Measurements from ENCODE around the gene GUCY2C.

The GUCY2C gene

GRCh38 chr12:14681625-14682024, 14.8 kb downstream of the GUCY2C start:
- DNase-seq (ENCODE audit: low read depth in 2 of 2) = no peak

- no peak for DNase-seq (ENCODE audit: low read depth in 2 of 2)
Measured at GRCh38 chr12:14681190-14681589, 15.2 kb downstream of the GUCY2C start.

- DNase-seq (ENCODE audit: low read depth in 2 of 2) = no peak
Measured at GRCh38 chr12:14678547-14679150, 17.8 kb downstream of the GUCY2C start.

- no peak for DNase-seq (ENCODE audit: low read depth in 2 of 2)
Measured at GRCh38 chr12:14668591-14668990, 27.8 kb downstream of the GUCY2C start.

DNA sequence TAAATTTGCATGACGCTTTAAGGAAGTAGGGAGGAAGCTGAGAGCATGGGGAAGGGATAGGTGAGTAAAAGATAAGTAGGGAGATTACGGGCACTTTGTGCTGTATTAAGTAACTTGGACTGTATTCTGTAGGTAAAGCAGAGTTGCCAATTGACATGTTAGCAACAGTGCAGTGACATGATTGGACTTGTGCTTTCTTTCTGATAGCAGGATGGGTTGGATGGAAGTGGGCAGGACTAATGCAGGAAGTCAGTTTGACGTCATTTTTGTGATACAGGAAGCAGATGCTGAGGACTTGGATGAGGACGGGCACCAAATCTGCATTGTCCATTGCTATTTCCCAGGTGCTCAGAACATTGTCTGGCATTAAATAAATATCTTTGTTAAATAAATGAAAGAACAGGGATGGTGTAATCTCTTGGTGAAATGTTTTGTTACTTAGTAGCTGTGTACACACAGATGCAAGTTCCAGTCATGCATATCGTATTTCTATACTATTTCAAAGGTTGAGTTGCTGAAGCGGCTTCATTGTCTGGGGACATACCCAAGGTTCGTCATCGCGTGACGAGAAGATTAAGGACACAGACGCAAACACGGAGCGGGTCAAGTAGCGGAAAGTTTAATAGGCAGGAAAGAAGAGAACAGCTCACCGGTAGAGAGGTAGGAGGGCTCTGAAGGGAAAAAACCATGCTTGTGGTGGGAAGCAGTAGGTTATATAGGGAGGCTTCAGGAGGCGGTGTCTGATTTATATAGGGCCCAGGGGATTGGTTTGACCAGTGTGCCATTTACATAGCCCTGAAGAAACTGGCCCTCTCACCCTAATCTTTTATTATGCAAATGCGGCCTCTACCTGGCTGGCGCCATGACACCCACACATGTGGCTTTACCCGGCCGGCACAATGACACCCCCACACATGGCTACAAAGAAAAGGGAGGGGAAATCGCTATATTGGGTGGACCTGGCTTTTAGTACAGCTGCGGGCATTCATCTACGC, 30.7 kb downstream of the GUCY2C start:
- DNase-seq (ENCODE audit: low read depth in 2 of 2) = no peak

GRCh38 chr12:14664434-14665023, 31.9 kb downstream of the GUCY2C start:
- no peak for DNase-seq (ENCODE audit: low read depth in 2 of 2)

DNA sequence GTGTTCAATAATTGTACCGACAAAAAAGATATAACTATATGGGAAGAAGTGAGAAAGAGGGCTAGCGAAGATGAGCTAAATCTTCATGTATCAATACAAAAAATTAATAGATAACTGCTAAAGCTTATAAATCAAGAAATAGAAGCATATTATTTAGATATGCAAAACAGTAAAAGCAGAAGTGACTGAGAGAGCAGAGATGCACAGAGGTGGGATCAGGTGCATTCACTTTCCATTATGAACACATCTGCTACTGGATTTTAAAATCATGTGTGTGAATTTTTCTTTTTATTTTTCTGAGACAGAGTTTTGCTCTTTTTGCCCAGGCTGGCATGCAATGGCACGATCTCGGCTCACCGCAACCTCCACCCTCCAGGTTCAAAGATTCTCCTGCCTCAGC, 33.4 kb downstream of the GUCY2C start:
- DNase-seq (ENCODE audit: low read depth in 2 of 2) = no peak

DNA sequence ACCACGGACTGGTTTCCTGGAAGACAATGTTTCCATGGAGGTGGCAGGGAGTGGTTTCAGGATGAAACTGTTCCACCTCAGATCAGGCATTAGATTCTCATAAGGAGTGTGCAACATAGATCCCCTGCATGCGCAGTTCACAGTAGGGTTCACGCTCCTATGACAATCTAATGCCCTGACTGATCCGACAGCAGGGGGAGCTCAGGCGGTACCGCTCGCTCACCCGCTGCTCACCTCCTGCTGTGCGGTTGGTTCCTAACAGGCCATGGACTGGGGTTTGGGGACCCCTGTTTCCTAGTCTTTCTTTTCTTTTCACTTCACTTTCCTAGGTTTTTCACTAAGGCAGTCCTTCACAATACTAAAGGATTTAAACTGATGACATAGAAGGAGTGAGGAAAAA, 39.6 kb downstream of the GUCY2C start:
- DNase-seq (ENCODE audit: low read depth in 2 of 2) = no peak

- no peak for DNase-seq (ENCODE audit: low read depth in 2 of 2)
Measured at GRCh38 chr12:14655284-14655683, 41.1 kb downstream of the GUCY2C start.

GRCh38 chr12:14654842-14655241, 41.6 kb downstream of the GUCY2C start:
- DNase-seq (ENCODE audit: low read depth in 2 of 2) = no peak

- no peak for DNase-seq (ENCODE audit: low read depth in 2 of 2)
Measured at GRCh38 chr12:14654416-14654815, 42.0 kb downstream of the GUCY2C start.

GRCh38 chr12:14652483-14652882, 43.9 kb downstream of the GUCY2C start:
- no peak for DNase-seq (ENCODE audit: low read depth in 2 of 2)

GRCh38 chr12:14651371-14651770, 45.0 kb downstream of the GUCY2C start:
- DNase-seq (ENCODE audit: low read depth in 2 of 2) = no peak

DNA sequence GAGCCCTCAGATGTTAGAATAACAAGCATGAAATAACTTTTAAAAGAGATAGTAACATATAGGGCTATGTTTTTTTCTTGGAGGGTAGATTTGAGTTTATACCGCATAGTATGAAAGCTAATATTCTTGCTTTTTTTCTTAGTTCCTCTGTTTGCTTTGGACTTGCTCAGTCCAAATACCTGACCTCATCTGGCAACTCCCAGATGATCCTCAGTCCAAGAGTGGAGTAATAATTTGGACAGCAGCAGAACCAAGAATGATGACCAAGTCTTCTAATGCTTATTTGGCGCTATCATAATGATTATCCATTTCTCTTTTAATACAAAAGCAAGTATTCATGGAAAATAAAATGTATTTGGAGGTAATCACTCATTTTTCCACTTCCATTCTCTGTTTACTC, 45.6 kb downstream of the GUCY2C start:
- DNase-seq (ENCODE audit: low read depth in 2 of 2) = no peak

GRCh38 chr12:14647028-14647750, 49.2 kb downstream of the GUCY2C start:
- DNase-seq (ENCODE audit: low read depth in 2 of 2) = no peak

DNA sequence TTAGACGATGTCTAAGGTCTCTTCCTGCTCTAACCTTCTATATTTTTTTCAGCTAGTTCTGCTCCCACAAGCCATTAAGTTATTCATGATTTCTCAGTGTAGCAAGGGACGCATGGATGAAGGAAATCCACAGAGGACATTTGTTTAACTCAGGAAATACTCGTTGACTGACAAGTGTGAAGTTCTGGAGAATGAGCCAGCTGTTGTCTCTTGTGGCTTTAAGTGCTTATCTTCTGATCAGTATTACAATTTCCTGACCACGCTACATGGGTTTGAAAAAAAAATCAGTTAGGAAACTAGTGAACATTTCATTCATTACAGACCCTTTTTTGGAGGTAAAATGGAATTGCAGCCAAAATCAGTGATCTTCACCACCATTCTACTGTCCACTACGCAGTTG, 53.1 kb downstream of the GUCY2C start:
- no peak for DNase-seq (ENCODE audit: low read depth in 2 of 2)

DNA sequence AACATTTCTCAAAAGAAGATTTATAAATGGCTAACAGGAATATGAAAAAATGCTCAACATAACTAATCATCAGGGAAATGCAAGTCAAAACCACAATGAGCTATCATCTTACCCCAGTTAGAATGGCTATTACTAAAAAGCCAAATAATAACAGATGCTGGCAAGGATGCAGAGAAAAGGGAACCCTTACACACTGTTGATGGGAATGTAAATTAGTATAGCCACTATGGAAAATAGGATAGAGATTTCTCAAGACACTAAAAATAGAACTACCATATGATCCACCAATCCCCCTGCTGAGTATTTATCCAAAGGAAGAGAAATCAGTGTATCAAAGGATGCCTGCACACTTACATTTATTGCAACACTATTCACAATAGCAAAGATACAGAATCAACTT, 58.3 kb downstream of the GUCY2C start:
- no peak for DNase-seq (ENCODE audit: low read depth in 2 of 2)

GRCh38 chr12:14635776-14636175, 60.6 kb downstream of the GUCY2C start:
- DNase-seq (ENCODE audit: low read depth in 2 of 2) = no peak

DNA sequence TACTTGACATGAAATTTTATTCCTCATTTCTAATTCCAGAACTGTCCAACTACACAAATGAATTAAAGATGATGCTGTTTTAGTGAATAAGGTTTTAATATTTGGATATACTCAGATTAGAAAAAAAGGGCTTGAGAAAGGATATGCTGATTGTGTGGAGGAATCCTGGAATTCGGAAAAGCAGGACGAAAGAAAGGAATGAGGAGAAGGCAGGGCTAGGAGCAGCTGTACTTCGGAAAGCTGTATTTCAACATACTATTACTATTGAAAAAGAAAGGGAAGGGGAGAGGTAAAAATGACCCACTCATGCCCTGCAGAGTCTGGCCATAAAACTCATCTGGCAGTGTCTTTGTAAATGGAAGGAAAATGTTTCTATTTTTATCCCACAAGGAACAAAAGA, 65.6 kb downstream of the GUCY2C start:
- DNase-seq (ENCODE audit: low read depth in 2 of 2) = no peak

GRCh38 chr12:14629832-14630710, 66.3 kb downstream of the GUCY2C start:
- DNase-seq (ENCODE audit: low read depth in 2 of 2) = peak; percentile 19 to 20

GRCh38 chr12:14628771-14629170, 67.6 kb downstream of the GUCY2C start:
- no peak for DNase-seq (ENCODE audit: low read depth in 2 of 2)
